HG02870 (cell line): Measurements from ENCODE around the gene RNF145.

Source experiments
- ATAC-seq: cut with Tn5 transposase; IDR thresholded peaks from one replicate; pipeline ENCODE4 v1.9.1; 2021; ENCODE audit warnings: mild to moderate bottlenecking, moderate library complexity; ENCODE audit not compliant: unreplicated experiment

RNF145 gene

DNA sequence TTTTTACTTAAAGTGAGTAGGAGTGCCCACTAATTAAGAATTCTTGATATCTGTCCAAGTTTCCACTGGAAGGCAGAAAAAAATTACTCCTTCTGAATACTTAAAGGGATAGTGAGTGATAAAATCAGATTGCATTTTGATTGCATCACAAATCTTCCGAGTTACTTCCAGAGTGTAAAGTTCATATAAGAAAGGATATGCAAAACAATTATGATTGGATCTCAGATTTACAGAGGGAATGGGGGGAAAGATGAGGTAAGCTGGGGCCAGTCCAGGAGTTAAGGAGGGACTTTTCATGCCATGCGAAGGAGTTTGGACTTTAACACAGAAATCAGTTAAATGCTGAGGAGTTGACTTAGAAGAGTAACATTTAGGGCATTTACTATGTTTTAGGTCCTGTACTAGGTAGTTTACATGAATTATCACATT is 9.3 kb upstream of the RNF145 start:
- no peak for ATAC-seq

DNA sequence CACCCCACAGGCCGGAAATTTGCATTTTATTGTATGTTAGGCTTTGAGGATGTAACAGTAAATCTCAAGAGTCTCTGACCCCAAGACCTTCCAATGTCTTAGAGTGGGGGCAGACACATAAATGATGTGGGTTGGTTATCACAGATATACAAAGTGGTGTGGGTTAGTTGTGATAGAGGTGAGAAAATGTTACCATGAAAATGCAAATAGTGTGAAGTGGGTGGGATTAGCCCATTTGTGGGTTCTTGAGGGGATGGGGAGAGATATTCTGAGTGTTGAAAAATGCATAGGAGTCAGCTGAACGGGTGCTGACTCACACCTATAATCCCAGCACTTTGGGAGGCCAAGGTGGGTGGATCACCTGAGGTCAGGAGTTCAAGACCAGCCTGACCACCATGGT is 7.9 kb upstream of the RNF145 start:
- ATAC-seq: no peak

DNA sequence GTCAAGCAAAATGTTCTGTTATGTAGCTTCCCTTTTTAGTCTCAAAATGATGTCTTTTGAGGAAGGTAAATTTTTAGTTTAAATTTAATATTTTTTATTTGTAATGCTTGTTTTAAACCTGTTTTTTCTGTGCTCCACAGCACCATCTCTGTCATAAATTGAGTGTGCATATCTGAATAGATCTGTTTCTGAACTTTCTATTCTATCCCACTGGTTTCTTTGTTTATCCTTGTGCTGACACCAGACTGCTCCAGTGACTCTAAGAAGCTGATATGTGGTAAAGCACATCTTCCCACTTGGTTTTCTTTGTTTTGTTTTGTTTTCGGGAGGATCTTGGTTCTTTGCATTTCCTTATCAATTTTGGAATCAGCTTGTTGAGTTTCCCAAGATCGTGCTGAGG is 7.1 kb upstream of the RNF145 start:
- ATAC-seq: no peak

GRCh38 chr5:159215886-159216285 is 6.5 kb upstream of the RNF145 start:
- ATAC-seq: no peak

GRCh38 chr5:159214486-159215271 is 5.3 kb upstream of the RNF145 start:
- ATAC-seq: no peak

GRCh38 chr5:159212657-159213462 is 3.5 kb upstream of the RNF145 start:
- no peak for ATAC-seq

GRCh38 chr5:159211729-159212174 is 2.4 kb upstream of the RNF145 start:
- ATAC-seq: no peak

DNA sequence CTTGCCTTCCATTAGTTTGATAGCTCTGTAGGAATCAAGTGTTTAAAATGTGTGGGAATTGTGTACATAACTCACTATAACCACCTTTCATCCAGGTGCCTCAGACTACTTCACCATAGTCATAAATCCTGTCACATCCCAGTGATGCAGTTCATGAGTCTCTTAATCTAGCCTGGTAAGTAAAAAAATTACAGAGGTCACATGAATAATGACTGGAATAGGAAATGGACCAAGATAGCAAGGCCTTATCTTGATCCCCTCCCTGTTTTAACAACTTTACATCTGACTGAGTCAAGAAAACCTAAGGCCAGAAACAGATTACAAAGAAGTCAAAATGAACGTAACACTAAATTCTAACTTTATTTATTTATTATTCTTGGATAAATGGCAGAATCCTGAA is 1.5 kb upstream of the RNF145 start:
- no peak for ATAC-seq

GRCh38 chr5:159210210-159210661 is 883 bp upstream of the RNF145 start:
- ATAC-seq: no peak

DNA sequence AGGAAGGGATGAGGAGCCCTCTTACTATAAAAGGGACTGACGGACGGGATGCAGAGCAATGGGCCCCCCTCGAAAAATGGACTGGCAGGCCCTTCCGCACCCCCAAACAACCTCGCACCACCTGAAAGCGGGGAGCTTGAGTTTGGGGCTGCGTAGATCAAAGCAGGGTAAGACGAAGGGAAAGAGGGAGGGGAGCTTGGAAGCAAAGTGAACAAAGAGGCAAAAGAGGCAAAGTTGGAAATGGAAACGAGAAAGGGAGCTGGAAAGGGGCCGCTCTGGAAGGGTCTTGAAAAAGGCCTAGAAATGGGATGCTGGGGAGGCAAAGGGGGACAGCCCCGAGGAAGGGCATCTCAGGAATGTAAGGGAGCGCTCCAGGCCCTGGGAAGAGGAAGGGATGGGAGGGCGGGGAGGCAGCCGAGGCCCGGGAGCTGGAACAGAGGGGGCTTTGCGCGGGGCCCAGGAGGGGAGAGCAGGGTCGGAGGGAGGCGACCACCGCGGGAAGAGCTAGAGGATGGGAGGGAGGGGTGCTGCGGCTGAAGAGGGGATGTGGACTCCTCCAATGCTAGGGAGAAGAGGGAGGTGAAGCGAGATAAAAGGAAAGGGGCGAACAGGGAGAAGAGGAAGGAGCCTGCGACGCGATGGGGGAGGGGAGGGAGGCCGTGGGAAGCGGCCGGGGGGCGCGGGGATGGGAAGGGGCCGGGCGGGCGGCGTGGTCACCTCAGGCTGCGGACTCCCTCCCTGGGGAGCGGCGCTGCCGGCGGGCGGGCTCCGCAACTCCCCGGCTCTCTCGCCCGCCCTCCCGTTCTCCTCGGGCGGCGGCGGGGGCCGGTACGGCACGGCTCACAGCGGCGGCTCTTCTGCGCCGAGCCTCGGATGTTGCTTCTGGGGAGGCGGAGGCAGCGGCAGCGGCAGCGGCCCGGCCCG is 577 bp downstream of the RNF145 start:
- peak; percentile 3 for ATAC-seq

GRCh38 chr5:159207686-159208513 is 1.5 kb downstream of the RNF145 start:
- peak; percentile 50 for ATAC-seq

DNA sequence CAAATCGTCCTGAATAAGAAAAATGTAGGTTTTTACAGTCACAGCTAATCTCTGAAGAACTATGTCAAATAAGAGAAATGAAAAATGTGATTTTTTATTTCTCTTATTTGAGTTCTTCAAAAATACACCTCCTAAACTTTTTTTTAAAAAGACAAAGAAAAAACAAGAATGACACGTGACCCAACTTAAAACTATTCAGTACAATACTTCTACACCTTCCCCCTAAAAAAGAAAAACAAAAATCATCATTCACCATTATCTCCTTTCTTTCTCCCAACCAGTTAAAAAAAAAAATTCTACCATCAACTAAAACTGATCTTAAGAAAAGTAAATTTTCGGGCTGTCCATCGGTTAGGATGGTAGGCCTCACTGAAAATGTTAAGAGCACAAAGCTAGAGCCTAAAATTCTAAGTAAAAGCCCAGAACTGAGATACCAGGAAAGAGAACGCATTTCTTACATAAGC is 2.1 kb downstream of the RNF145 start:
- no peak for ATAC-seq

- ATAC-seq: no peak
Measured at GRCh38 chr5:159206818-159207217, 2.5 kb downstream of the RNF145 start.

DNA sequence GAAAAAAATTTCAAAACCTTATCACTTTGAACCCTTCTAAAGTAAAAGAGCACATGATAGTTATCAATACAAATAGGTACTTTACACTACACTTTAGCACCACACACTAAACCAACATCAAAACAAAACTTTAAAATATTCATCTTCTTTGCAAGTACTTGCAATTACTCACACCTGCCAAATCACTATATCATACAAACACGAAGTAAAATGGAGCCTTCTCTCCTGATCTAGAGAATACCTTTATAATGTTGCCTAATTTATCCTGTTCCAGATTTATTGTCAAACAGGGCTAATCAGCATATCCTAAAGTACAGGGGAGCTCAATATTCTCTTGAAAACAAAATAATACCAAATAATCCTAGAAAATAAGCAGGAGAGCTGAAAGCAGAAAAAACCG is 3.0 kb downstream of the RNF145 start:
- ATAC-seq: no peak

GRCh38 chr5:159203351-159203750 is 6.0 kb downstream of the RNF145 start:
- no peak for ATAC-seq

- no peak for ATAC-seq
Measured at GRCh38 chr5:159202151-159202550, 7.2 kb downstream of the RNF145 start.

- no peak for ATAC-seq
Measured at GRCh38 chr5:159199780-159200179, 9.6 kb downstream of the RNF145 start.

DNA sequence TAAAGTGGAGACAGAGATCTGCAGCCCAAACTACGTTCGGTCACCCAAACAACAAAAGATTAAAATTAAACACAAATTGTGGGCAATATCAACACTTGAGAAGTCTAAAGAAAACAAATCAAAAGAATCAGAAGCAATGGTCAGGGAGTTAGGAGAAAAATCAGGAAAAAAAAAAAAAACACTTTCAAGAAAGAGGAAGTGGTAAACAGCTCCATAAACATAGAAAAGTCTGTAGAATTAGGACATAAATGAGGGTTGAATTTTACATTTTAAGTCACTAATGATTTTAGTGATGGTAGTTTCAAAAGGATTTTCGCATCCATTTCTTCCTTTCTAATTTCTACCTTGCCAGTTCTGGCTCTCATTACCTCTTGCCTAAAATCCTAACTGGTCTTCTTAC is 10.1 kb downstream of the RNF145 start:
- no peak for ATAC-seq

DNA sequence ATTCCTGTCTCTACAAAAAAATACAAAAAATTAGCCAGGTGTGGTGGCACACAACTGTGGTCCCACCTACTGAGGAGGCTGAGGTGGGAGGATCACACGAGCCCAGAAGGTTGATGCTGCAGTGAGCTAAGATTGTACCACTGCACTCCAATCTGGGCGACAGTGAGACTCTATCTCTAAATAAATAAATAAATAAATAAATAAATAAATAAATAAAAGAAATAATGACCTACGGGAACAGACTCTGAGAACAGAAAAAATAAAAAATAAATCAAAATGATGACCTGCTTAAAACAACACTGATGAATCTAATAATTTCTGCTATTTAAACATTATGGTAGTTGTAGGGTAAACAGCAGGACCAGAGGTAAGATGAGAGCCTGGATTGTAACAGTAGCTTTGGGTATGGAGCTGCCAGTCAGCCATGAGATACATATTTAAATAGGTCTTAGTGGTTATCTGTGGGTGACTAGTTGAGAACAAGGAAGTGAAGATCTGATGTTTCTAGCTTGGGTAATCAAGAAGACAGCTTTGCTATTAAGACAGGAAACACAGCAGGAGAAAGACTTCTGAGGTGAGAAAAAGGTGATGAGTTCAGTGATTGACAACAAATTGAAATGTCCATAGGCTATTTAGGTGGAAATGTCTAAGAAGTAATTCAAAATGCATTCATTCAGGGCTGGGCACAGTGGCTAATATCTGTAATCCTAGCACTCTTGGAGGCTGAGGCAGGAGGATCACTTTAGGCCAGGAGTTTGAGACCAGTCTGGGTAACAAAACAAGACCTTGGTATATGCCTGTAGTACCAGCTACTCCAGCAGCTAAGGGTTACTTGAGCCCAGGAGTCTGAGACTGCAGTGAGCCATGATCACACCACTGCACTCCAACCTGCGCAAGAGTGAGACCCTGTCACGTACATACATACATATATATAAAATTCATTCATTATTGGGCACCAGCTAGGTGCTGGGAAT is 11.0 kb downstream of the RNF145 start:
- ATAC-seq: peak; percentile 95
